HEK293T (cell line): ENCODE data around the gene METTL9.

Experiments
- ARNT ChIP-seq: fragments of 450-650 bp; IDR thresholded peaks from 2 replicates; pipeline ENCODE4 v1.6.1; 2017; ENCODE audit warnings: mild to moderate bottlenecking
- ELF4 ChIP-seq: fragments of 450-650 bp; IDR thresholded peaks from 2 replicates; pipeline ENCODE4 v1.6.1; 2017; ENCODE audit warnings: antibody characterized with exemption
- FOXM1 ChIP-seq: fragments of 450-650 bp; IDR thresholded peaks from 2 replicates; pipeline ENCODE4 v1.6.1; 2017; ENCODE audit warnings: mild to moderate bottlenecking, borderline replicate concordance
- HDGF ChIP-seq: fragments of 450-650 bp; IDR thresholded peaks from 2 replicates; pipeline ENCODE4 v1.6.1; 2017; ENCODE audit warnings: antibody characterized with exemption, borderline replicate concordance
- NFRKB ChIP-seq: fragments of 450-650 bp; IDR thresholded peaks from 2 replicates; pipeline ENCODE4 v1.6.1; 2016; ENCODE audit warnings: mild to moderate bottlenecking, moderate library complexity
- SUZ12 ChIP-seq: fragments of 450-650 bp; IDR thresholded peaks from 2 replicates; pipeline ENCODE4 v1.6.1; 2016; ENCODE audit warnings: mild to moderate bottlenecking
- ZNF384 ChIP-seq: fragments of 450-650 bp; IDR thresholded peaks from 2 replicates; pipeline ENCODE4 v1.6.1; 2016

- TF ChIP-seq ZNF384: no peak
- TF ChIP-seq ARNT: no peak
- TF ChIP-seq FOXM1: no peak
- TF ChIP-seq HDGF: no peak
- no peak for TF ChIP-seq ELF4
- TF ChIP-seq SUZ12: no peak
- no peak for TF ChIP-seq NFRKB
Measured at GRCh38 chr16:21653571-21653970, 54.2 kb downstream of the METTL9 start.
